Mucosa of stomach (tissue), 1 donor: ENCODE measurements around the gene DOK7.

ENCODE experiments used
- H3K27me3 ChIP-seq: one replicate; pipeline ENCODE4 v1.7.0; 2013; ENCODE audit warnings: mild to moderate bottlenecking, low read length; ENCODE audit not compliant: control insufficient read depth, insufficient read depth
- H3K36me3 ChIP-seq: one replicate; pipeline ENCODE4 v1.7.0; 2013; ENCODE audit warnings: low read length; ENCODE audit not compliant: control insufficient read depth, insufficient read depth
- H3K4me1 ChIP-seq: one replicate; pipeline ENCODE4 v1.7.0; 2013; ENCODE audit warnings: mild to moderate bottlenecking, low read length; ENCODE audit not compliant: control insufficient read depth, insufficient read depth
- H3K4me3 ChIP-seq: one replicate; pipeline ENCODE4 v1.7.0; 2013; ENCODE audit warnings: low read length
- H3K9ac ChIP-seq: one replicate; pipeline ENCODE4 v1.7.0; 2013; ENCODE audit warnings: mild to moderate bottlenecking, low read length, moderate library complexity
- H3K9me3 ChIP-seq: one replicate; pipeline ENCODE4 v1.7.0; 2013; ENCODE audit warnings: mild to moderate bottlenecking, low read length, moderate library complexity; ENCODE audit not compliant: control insufficient read depth
- donor health status: Pancreatic carcinoma.

The DOK7 gene

DNA sequence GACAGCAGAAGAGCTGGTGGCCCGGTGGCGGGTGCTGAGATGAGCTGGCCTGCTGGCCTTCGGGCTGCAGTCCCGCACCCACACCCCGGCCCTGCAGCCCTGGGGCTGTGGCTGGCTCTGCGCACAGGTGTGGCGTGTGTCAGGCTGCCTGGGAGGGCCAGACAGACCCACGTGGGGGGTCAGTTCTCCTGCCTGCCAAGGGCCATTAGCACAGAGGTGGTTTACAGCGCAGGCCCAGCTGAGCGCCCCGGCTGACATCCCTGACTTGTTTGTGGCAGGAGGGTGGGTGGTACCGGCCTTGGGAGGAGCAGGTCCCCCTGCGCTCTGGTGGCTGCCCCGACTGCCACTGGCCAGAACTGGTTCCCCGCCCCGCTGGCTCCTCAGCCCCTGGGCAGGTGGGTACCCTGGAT, 30.7 kb upstream of the DOK7 start:
- H3K36me3 ChIP-seq: no peaks in the 10 kb centered on the region
- H3K9me3 ChIP-seq: no peaks in the 10 kb centered on the region
- H3K9ac ChIP-seq: no peak overlapping the region
- H3K4me3 ChIP-seq: no peak overlapping the region
- peaks cover 11% of the 10 kb centered on the region for H3K4me1 ChIP-seq
- no peaks in the 10 kb centered on the region for H3K27me3 ChIP-seq

GRCh38 chr4:3433138-3433869, 29.8 kb upstream of the DOK7 start:
- no peaks in the 10 kb centered on the region for H3K36me3 ChIP-seq
- no peaks in the 10 kb centered on the region for H3K27me3 ChIP-seq
- no peaks in the 10 kb centered on the region for H3K9me3 ChIP-seq
- H3K9ac ChIP-seq: no peak overlapping the region
- peaks cover 13% of the 10 kb centered on the region for H3K4me1 ChIP-seq
- H3K4me3 ChIP-seq: no peak overlapping the region

DNA sequence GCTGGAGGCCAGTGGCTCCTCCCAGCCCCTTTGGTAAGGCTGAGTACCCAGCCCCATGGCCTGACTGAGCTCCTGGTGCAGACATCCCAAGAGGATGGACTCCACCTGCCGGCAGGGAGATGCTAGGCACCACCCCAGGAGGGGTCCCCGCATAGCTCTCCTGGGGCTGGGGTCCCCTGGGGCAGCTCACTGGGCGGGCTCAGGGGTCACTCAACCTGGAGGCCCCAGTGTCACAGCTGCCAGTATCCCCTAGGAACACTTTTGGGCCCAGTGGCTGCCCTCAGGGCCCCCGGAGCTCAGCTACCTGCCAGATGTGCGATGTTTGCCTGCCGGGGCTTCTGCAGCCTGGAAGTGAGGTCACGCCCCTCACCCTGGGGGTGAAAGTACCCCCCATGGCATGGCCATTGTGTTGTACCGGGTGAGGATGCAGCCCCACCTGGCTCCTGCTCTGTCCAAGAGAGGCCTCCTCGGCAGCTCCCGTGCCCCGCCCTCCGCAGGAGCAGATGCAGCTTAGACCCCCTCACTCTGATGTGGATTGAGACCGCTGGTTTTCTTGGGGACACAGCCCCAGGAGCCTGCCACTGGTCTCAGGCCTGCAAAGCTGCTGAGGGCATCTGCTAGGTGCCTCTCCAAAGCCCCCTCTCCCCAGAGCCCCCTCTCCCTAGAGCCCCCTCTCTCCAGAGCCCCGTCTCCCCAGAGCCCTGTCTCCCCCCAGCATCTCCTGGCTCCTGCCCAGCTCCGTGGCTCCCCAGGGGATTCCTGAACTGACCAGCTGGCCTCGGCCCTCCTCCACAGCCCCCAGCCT, 28.0 kb upstream of the DOK7 start:
- Histone ChIP-seq H3K4me1 (peaks cover 13% of the 10 kb centered on the region), H3K4me3 (no peak overlapping the region)

GRCh38 chr4:3435686-3435956, 27.5 kb upstream of the DOK7 start:
- Histone ChIP-seq H3K9ac (no peak overlapping the region), H3K9me3 (no peaks in the 10 kb centered on the region), H3K36me3 (no peaks in the 10 kb centered on the region), H3K4me1 (peaks cover 13% of the 10 kb centered on the region), H3K4me3 (no peak overlapping the region), H3K27me3 (no peaks in the 10 kb centered on the region)

More for the DNA sequence above, 28.0 kb upstream of the DOK7 start:
- H3K36me3 ChIP-seq: no peaks in the 10 kb centered on the region
- H3K9me3 ChIP-seq: no peaks in the 10 kb centered on the region
- H3K9ac ChIP-seq: no peak overlapping the region
- H3K27me3 ChIP-seq: no peaks in the 10 kb centered on the region

DNA sequence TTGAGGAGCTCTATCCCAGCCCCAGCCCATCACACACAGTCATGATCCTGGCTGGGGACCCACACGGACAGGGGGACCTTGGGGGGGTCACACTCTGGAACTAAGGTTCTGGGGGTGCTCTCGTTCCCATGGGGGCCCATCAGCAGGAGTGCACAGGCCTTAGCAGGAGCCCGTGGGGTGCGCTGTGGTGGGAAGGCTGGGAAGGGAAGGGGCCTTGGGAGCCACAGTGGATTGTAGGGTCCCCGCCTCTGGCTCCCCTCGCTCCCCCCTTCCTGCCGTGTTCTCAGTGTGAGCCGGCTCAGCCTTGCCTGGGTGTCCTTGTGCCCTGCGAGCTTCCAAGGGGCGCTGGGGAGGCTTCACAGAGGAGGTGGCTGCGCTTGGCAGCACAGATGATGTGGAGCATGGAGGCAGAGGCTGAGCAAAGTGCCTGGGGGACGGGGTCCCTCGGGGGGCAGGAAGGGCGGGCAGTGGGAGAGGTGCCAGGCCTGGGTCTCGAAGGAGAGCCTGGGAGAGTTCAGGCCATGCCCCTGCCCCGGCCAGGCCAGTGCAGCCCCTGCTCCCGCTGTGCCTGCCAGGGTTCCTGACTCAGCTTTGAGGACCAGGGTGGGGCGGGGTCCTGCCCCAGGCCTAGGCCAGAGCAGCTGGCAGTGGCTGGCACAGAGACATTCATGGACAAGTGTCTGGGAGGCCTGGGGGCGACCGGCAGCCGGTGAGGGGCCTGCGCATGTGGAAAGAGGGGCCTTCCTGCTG, 26.9 kb upstream of the DOK7 start:
- Histone ChIP-seq H3K4me3 (no peak overlapping the region), H3K9ac (peak overlapping the region; percentile 25), H3K27me3 (no peaks in the 10 kb centered on the region), H3K36me3 (no peaks in the 10 kb centered on the region), H3K4me1 (peaks cover 13% of the 10 kb centered on the region), H3K9me3 (no peaks in the 10 kb centered on the region)

- Histone ChIP-seq H3K9me3 (no peaks in the 10 kb centered on the region), H3K4me1 (peaks cover 13% of the 10 kb centered on the region), H3K27me3 (no peaks in the 10 kb centered on the region), H3K9ac (peak overlapping the region; percentile 25), H3K36me3 (no peaks in the 10 kb centered on the region), H3K4me3 (no peak overlapping the region)
These were observed 26.1 kb upstream of the DOK7 start for GRCh38 chr4:3436798-3437581.

GRCh38 chr4:3437582-3437936, 25.5 kb upstream of the DOK7 start:
- H3K4me1 ChIP-seq: peaks cover 13% of the 10 kb centered on the region
- no peaks in the 10 kb centered on the region for H3K9me3 ChIP-seq
- no peak overlapping the region for H3K4me3 ChIP-seq
- H3K9ac ChIP-seq: no peak overlapping the region
- H3K27me3 ChIP-seq: no peaks in the 10 kb centered on the region
- no peaks in the 10 kb centered on the region for H3K36me3 ChIP-seq

DNA sequence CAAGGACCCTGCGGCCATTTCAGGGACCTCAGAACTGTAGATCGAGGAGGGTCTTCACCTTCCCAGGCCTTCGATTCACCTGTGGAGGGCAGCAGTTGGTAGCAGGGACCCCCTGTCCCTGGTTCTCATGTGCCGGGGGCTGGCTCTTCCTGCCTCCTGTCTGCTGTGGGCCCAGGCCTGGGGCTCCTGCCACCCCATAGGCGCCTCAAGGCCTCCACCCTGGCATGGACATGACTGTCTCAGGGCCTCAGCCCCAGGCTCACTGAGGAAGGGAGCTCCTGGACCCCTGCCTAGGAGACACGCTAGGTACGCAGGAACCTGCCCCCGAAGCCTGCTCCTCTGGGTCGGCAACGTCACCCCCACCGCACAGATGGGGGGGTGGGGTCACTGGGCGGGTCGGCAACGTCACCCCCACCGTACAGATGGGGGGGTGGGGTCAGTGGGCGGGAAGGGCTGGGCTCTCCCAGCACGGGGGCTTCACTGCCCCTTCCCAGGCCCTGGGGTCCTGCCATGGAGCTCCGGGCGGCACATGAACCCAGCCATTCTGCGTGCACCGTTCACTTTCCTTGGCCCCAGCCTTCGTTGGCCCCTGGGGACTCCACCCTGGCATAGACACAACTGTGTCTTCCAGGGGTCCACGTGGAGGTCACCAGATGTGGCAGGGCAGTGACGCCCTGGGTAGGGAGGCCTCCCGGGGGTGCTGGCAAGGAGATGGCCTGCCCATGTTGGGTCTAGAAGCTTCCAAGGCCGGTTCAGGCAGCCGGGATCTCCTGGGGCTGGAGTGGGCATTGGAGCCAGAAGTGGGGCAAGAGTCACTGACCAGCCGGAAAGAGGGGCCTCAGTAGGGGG, 24.9 kb upstream of the DOK7 start:
- no peaks in the 10 kb centered on the region for H3K27me3 ChIP-seq
- H3K4me1 ChIP-seq: peaks cover 13% of the 10 kb centered on the region
- no peak overlapping the region for H3K9ac ChIP-seq
- H3K9me3 ChIP-seq: no peaks in the 10 kb centered on the region
- H3K4me3 ChIP-seq: no peak overlapping the region
- no peaks in the 10 kb centered on the region for H3K36me3 ChIP-seq

DNA sequence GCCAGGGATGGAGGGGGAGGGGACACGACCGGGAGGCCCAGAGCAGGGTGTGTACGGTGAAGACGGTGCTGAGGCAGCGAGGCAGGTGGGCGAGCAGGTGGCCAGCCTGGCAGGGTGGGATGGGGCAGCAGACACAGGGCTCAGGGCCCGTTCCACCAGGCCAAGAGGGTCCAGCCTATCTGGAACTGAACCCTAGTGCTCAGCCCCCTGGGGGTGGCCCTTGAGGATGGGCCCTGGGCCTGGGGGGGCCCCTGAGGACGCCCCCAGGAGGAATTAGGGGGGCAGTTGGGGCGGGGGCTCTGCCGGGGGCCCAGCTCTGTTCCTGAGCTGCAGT, 24.3 kb upstream of the DOK7 start:
- no peaks in the 10 kb centered on the region for H3K27me3 ChIP-seq
- H3K4me1 ChIP-seq: peaks cover 13% of the 10 kb centered on the region

GRCh38 chr4:3439391-3439790, 23.7 kb upstream of the DOK7 start:
- Histone ChIP-seq H3K4me1 (peaks cover 13% of the 10 kb centered on the region), H3K4me3 (no peak overlapping the region), H3K9ac (no peak overlapping the region), H3K36me3 (no peaks in the 10 kb centered on the region), H3K27me3 (no peaks in the 10 kb centered on the region), H3K9me3 (no peaks in the 10 kb centered on the region)

More for the DNA sequence above, 24.3 kb upstream of the DOK7 start:
- Histone ChIP-seq H3K9ac (no peak overlapping the region), H3K4me3 (no peak overlapping the region), H3K36me3 (no peaks in the 10 kb centered on the region), H3K9me3 (no peaks in the 10 kb centered on the region)

GRCh38 chr4:3440011-3440410, 23.1 kb upstream of the DOK7 start:
- Histone ChIP-seq H3K4me1 (peaks cover 13% of the 10 kb centered on the region), H3K36me3 (no peaks in the 10 kb centered on the region), H3K4me3 (no peak overlapping the region), H3K9me3 (no peaks in the 10 kb centered on the region), H3K9ac (no peak overlapping the region), H3K27me3 (no peaks in the 10 kb centered on the region)
